ENCODE results near the gene ZNF813.
"Not testable (repeated sequence)": the region's sequence is repeated elsewhere in the genome, so short reads cannot be mapped to it uniquely, and the experiment has no call there.

The ZNF813 gene

GRCh38 chr19:53485046-53486004 is 17.8 kb downstream of the ZNF813 start:
- DNase-seq = no peak

DNA sequence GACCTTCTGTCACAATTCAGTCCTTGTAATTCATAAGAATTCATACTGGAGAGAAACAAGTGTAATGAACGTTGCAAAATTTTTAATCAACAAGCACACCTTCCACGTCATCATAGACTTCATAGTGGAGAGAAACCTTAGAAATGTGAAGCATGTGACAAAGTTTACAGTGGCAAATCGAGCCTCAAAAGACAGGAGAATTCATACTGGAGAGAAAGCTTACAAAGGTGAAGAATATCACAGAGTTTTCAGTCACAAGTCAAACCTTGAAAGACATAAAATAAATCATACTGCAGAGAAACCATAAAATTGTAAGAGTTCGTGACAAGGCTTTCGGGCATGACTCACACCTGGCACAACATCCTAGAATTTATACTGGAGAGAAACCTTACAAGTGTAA is 24.6 kb downstream of the ZNF813 start:
- DNase-seq = no peak

GRCh38 chr19:53497311-53498023 is 29.9 kb downstream of the ZNF813 start:
- not testable (repeated sequence) for DNase-seq

- DNase-seq = not testable (repeated sequence)
Measured at GRCh38 chr19:53498024-53498395, 30.5 kb downstream of the ZNF813 start.

GRCh38 chr19:53503151-53503550 is 35.6 kb downstream of the ZNF813 start:
- DNase-seq = not testable (repeated sequence)

- DNase-seq = not testable (repeated sequence)
Measured at GRCh38 chr19:53503671-53504364, 36.3 kb downstream of the ZNF813 start.

DNA sequence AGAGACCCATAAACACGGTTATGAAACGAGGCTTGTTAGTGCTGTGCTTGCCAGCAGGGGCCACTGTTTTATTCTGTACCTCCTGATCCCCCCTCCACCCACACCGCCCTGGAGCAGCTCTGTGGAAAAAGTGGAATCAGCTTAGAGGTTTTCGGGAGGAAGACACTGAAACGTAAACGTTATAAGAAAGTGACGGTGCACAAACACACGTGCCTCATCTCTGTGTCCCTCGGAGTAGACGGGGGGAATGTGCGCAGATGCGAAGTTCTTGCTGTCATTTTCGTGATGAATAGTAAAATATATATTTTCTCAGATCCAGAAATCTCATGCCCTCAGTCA is 36.8 kb downstream of the ZNF813 start:
- DNase-seq = not testable (repeated sequence)

- no peak for DNase-seq
Measured at GRCh38 chr19:53504885-53505284, 37.4 kb downstream of the ZNF813 start.

GRCh38 chr19:53506728-53507127 is 39.2 kb downstream of the ZNF813 start:
- no peak for DNase-seq

DNA sequence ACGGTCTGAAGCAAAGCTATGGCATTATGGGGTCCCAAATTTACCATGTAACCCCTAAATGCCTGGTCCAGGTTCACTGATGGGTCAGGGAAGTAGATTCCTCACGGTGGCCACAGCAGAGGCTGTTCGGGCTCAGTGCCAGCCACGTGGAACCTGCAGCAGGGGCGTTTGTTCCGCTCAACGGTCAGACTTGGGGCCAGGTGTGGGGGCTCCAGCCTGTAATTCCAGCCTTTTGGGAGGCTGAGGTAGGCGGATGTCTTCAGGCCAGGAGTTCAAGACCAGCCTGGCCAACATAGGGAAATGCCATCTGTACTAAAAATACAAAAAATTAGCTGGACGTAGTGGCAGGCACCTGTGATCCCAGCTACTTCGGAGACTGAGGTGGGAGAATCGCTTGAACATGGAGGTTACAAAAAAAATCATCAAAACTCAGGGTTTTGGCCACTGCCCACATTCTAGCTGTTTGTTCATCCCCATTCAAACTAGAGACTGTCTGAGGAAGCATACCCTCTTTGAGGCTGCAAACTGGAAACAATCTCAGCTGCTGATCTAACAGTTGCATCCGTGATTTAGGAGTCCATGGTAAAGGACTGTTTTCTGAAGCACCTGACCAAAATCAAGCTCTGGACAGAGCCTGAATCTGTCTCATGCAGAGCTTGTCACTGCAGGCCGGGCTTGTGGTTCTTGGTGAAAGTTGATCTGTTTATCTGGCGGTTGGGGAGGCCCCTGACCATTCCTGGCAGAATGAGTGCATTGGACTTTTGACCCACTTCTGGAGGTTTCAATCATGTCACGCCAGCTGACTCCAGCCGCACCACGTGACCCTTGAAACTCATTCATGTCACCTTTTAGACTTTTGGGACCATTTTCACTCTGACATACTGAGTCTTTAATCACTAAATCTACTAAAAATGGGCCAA is 40.2 kb downstream of the ZNF813 start:
- DNase-seq = no peak

GRCh38 chr19:53509443-53509842 is 41.9 kb downstream of the ZNF813 start:
- DNase-seq = no peak

DNA sequence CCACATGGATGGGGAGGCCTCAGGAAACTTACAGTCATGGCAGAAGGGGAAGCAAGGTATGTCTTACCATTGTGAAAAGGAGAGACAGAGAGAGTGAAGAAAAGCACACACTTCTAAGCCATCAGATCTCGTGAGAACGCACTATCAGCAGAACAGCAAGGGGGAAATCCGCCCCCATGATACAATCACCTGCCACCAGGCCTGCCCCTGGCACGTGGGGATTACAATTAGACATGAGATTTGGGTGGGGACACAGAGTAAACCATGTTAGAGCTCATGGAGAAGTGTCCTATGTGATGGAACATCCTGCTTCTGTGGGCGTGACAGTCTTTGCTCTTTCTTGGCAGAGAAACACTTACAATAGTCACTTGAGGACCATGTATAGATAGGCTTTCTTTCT is 42.3 kb downstream of the ZNF813 start:
- DNase-seq = no peak

- no peak for DNase-seq
Measured at GRCh38 chr19:53511357-53511756, 43.8 kb downstream of the ZNF813 start.

DNA sequence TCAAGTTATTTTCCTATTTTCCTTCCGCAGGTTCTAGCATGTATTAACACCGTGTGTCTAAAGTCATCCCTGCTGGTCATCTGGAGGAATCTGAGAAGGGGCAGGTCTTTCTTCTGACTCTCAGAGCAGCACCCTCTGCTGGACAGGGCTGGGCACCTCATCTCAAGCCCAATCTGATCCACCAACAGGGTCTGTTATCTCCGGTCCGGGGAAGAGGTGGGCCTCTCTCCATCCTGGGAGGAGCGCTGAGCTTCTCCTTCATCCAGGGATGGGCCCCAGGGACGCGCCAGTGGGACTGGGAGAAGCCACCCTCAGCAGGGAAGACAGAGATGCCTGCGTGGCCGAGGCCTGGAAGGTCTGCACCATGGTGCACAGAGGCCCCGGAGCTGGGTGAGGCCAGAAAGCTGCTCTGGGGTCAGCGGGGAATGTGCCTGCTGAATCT is 44.4 kb downstream of the ZNF813 start:
- DNase-seq = peak; percentile 36

DNA sequence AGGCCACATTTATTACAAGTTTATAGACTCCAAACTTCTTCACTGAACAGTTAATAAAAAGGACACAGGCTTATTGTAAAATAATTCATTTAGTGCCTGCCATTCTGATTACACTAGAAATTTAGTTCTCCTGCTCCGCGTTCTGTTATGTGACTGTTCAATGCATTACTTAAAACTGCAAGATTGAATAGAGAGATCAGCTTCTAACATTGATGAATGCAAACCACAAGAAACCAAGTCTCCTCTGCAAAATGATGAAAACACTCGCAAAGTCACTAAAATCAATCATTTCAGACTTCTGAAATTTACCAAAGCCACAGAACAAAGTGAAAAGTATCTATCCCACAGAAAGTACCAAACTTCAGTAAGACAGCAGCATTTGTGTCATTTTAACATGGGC is 47.5 kb downstream of the ZNF813 start:
- not testable (repeated sequence) for DNase-seq

GRCh38 chr19:53517114-53517741 is 49.7 kb downstream of the ZNF813 start:
- DNase-seq = no peak

- no peak for DNase-seq
Measured at GRCh38 chr19:53518121-53518520, 50.6 kb downstream of the ZNF813 start.

DNA sequence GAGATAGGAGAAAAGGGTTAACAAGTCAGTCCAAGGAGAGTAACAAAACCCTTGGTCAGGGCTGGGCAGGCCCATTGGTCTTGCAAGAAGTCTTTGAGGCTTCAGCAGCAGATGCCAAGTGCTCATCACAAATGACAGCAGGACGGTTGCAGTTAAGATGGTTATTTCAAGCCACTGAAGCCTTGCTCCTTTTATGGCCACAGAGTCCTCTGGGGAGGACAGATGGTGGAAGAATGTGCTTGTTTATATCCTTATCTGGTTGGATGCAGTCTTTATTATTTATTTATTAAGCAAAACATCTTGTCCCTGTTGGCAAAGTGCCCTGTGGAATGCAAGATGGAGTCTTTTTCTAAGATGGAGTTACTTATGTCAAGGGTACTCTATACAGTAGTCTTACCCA is 51.2 kb downstream of the ZNF813 start:
- DNase-seq = no peak

GRCh38 chr19:53519446-53519845 is 51.9 kb downstream of the ZNF813 start:
- DNase-seq = no peak

- DNase-seq = no peak
Measured at GRCh38 chr19:53520163-53520546, 52.6 kb downstream of the ZNF813 start.

GRCh38 chr19:53520547-53521372 is 53.2 kb downstream of the ZNF813 start:
- DNase-seq = peak; percentile 75 to 89

Measured in stimulated activated CD4-positive, alpha-beta T cell treated with anti-CD3 and anti-CD28 coated beads, Interleukin-4, amount 100 ng/mL, for 4 hours (primary cell).